T-helper 1 cell treated with Interleukin-12 subunit alpha and Interleukin-12 subunit beta and Interleukin-4 antibody, amounts not matched to agents 30 μg/mL and 1 μg/mL, for 36 hours (primary cell): ENCODE measurements around the gene ST14.
"Not testable (repeated sequence)": the region's sequence is repeated elsewhere in the genome, so short reads cannot be mapped to it uniquely, and the experiment has no call there.

ENCODE experiments used
- H3K27ac Mint-ChIP-seq: one replicate; pipeline ENCODE4 v1.8.0; 2021; ENCODE audit warnings: mild to moderate bottlenecking, mixed read lengths
- H3K27me3 Mint-ChIP-seq: one replicate; pipeline ENCODE4 v1.8.0; 2021; ENCODE audit warnings: low read depth, mixed read lengths
- H3K36me3 Mint-ChIP-seq: one replicate; pipeline ENCODE4 v1.8.0; 2021; ENCODE audit warnings: low read depth, mixed read lengths
- H3K4me1 Mint-ChIP-seq: one replicate; pipeline ENCODE4 v1.8.0; 2021; ENCODE audit warnings: low read depth, mixed read lengths
- H3K4me3 Mint-ChIP-seq: one replicate; pipeline ENCODE4 v1.8.0; 2021; ENCODE audit warnings: mild to moderate bottlenecking, moderate library complexity, mixed read lengths
- H3K9me3 Mint-ChIP-seq: one replicate; pipeline ENCODE4 v1.8.0; 2021; ENCODE audit warnings: mixed read lengths

Gene ST14

DNA sequence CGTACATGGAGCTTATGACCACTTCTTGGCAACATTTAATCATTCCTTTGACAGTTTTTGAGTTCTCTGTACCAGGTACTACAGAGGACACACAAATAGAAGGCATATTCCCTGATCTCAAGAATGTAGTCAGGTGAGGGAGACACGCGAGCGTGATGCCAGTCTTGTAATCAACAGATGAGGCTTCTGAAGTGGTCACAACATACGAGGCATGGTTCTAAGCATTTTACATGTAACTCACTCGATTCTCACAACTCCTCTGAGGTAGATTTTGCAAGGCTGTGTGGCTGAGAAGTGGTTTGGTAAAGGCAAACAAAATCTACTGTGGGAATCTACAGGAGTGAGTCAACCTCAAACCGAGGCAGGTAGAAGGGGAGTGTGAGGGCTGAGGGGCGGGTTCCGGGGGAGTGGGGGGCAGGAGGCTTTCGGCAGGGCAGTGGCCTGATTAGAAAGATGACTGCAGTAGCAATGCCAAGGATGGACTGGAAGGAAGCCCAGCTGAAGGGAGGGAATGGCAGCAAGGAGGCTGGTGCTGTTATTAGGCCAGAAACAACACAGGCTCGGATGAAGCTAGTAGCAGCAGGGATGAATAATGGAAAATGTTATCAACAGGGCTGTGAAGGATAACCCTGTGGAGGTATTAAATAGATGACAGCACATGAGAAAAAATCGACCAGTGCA, 63.8 kb downstream of the ST14 start:
- peaks cover 1% of the 10 kb centered on the region for H3K4me1 Mint-ChIP-seq
- H3K4me3 Mint-ChIP-seq: no peak overlapping the region
- no peaks in the 10 kb centered on the region for H3K9me3 Mint-ChIP-seq
- peaks cover 3% of the 10 kb centered on the region for H3K36me3 Mint-ChIP-seq
- no peaks in the 10 kb centered on the region for H3K27me3 Mint-ChIP-seq
- peak overlapping the region; percentile 27 for H3K27ac Mint-ChIP-seq

DNA sequence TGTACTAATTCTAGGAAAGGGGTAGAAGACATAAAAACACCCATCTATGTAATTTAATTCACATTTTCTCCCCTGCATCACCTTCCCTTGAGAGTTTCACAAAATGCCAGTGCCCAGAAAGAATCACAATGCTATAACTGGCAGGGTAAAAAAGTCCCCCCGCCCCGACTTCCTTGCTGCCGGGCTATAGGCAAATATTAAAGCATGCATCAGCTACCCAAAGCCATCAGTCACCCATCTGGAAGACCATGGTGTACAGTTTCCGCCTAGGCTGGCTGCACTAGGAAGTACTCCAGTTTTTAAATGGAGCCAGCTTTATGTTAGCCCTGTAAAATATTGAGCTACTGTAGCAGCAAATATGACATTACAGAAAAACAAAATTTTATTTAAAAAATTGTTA, 67.8 kb downstream of the ST14 start:
- Mint-ChIP-seq H3K9me3 (no peaks in the 10 kb centered on the region), H3K36me3 (peaks cover 5% of the 10 kb centered on the region), H3K4me1 (peaks cover 1% of the 10 kb centered on the region), H3K27me3 (no peaks in the 10 kb centered on the region), H3K27ac (no peak overlapping the region), H3K4me3 (no peak overlapping the region)

DNA sequence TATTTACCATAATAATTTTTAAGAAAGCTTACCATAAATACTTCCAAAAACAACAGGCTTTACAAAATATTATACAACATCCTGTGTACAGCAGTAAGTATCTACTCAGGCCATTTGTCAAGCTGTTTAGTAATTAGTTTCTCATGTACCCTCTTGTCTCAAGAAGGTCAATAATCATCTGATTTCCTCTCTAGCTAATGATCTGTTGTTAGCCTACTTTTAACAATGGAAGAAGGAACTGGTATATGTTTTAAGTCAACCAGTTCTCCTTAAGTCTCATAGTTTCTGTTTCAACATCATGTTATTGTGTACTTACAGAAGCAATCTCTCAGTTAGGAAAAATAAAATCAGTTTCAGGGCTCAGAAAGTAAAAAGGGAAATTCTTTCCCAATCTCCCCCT, 73.9 kb downstream of the ST14 start:
- H3K4me1 Mint-ChIP-seq, H3K9me3 Mint-ChIP-seq, H3K27ac Mint-ChIP-seq, H3K27me3 Mint-ChIP-seq, H3K4me3 Mint-ChIP-seq: not testable (repeated sequence)
- peaks cover 16% of the 10 kb centered on the region for H3K36me3 Mint-ChIP-seq

DNA sequence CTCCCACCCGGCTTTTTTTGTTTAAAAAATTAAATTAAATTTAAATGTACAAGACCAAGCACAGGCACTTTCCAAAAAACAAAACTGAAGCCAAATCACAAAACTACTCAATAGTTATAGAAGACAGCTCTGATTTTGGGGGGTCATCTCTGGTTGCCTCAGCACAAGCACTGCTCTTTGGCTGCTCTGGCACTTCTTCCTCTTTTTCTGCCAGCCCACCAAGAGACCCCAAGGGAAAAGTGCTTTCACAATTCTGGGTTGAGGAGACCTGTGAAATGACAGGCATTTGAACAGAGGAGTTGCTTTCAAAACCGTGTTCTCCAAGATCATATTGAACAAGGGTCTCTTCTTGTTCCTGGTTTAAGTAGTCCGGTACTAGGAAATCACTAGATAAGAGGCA, 74.3 kb downstream of the ST14 start:
- H3K27ac Mint-ChIP-seq, H3K4me1 Mint-ChIP-seq, H3K9me3 Mint-ChIP-seq, H3K4me3 Mint-ChIP-seq, H3K27me3 Mint-ChIP-seq: not testable (repeated sequence)
- peaks cover 18% of the 10 kb centered on the region for H3K36me3 Mint-ChIP-seq

DNA sequence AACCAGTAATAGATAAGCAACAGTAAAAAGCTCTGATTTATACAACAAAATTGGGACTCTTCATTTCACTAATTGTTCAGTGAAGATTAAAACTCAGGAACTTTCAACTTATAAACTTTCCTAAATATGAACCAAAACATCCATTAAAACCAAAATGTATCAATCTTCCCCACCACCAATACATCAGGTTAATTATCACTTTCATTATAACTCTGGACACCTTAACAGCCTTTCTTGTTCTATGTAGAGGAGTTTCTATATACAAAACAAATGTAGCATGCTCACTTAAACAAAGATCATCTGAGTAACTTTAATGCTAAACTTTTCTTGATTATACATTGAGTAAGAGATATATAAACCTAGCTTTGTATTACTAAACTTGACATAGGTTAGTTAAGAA, 74.7 kb downstream of the ST14 start:
- Mint-ChIP-seq H3K36me3 (peaks cover 20% of the 10 kb centered on the region), H3K27me3 (no peaks in the 10 kb centered on the region), H3K4me1 (no peaks in the 10 kb centered on the region), H3K4me3 (no peak overlapping the region), H3K9me3 (no peaks in the 10 kb centered on the region), H3K27ac (no peak overlapping the region)

DNA sequence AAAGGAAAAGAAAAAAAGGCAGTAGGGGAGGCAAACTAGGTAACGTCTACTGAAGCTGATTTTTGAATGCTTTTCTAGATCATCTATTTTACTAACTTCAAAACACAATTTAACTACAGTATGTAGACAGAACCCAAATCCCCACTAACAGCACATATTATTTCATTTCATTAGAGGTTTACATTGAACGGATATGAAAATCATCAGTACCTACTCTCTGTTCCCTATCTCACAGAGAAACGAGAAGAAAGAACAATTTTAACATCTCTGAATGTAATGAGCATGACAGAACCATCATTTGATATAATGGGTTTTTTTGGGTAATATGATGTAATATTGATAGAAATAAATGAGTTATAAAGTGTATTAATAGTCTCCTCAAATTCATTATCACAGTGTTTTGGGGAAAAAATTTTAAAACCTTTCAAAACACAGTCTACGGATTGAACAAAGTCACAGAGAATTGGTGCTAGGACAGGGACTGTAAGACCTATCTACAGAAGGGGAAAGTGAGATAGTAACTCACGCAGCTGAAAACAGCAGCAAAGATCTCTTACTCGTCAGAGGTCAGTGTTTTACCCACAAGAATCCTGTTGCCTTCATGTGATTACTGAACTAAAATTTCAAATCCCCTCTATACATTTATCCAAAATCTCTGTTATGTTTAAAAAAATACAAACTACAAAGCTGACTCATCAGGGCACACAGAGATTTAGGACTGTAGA, 77.9 kb downstream of the ST14 start:
- Mint-ChIP-seq H3K36me3 (peaks cover 21% of the 10 kb centered on the region), H3K27me3 (no peaks in the 10 kb centered on the region)

DNA sequence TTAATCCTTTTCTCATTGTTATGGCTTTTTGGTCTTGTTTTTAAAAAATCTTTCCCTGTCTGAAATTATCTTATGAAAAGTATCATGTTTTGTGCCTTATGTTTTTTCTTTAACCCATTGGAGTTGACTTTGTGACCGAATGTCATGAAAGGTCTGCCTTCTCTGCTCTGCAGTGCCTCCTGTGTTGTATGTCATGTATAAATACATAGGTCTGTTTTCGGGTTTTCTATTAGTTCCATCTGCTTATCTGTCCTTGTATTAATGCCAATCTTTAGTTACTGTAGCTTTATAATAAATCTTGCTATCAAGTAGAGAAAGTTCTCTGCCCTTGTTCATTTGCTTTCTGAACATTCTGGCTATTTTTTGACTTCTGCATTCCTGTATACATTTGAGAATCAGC, 82.1 kb downstream of the ST14 start:
- no peaks in the 10 kb centered on the region for H3K27me3 Mint-ChIP-seq
- H3K4me1 Mint-ChIP-seq: peaks cover 28% of the 10 kb centered on the region
- H3K27ac Mint-ChIP-seq: no peak overlapping the region

More for the DNA sequence above, 77.9 kb downstream of the ST14 start:
- peaks cover 6% of the 10 kb centered on the region for H3K4me1 Mint-ChIP-seq
- no peaks in the 10 kb centered on the region for H3K9me3 Mint-ChIP-seq
- H3K27ac Mint-ChIP-seq: no peak overlapping the region
- H3K4me3 Mint-ChIP-seq: no peak overlapping the region

DNA sequence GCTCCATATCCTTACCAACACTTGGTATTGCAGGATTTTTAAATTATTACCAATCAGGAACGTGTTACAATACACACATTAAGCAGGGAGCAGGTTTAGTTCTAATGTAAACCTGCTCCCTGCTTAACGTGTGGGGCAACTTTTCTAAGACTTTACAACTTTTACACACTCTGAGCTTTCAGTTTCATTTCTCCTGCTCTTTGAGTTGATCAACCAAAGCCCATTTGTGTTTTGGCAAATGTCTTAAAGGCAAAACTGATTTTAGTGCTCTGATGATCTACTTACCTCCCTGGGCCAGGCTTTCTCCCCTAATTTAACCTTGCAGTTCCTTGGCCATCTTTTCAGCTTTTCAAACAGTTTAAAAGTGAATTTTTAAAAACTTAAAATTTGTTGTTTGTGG, 84.2 kb downstream of the ST14 start:
- H3K27ac Mint-ChIP-seq: peak overlapping the region; percentile 62
- peaks cover 26% of the 10 kb centered on the region for H3K36me3 Mint-ChIP-seq
- H3K4me3 Mint-ChIP-seq: peak overlapping the region; percentile 20
- H3K9me3 Mint-ChIP-seq: no peaks in the 10 kb centered on the region
- peaks cover 34% of the 10 kb centered on the region for H3K4me1 Mint-ChIP-seq
- no peaks in the 10 kb centered on the region for H3K27me3 Mint-ChIP-seq

More for the DNA sequence above, 82.1 kb downstream of the ST14 start:
- H3K4me3 Mint-ChIP-seq: no peak overlapping the region
- peaks cover 30% of the 10 kb centered on the region for H3K36me3 Mint-ChIP-seq
- no peaks in the 10 kb centered on the region for H3K9me3 Mint-ChIP-seq

DNA sequence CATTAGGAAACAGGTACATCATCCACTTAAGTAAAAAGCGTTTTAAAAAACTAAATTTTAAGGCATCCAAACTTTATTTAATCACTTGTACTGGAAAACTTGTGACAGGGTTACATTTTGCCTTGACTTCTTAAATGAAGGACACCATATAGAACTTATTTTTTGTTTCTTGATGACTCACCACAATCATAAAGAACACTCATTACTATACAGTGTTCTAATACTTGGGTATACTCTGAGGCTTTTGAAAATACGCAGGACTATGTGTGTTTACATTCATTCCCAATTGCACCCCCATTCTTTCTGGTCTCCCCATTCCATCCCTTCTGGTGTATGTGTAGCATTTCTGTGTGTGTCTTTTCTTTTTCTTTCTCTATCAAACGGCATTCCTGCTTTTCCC, 85.3 kb downstream of the ST14 start:
- H3K4me1 Mint-ChIP-seq: peaks cover 37% of the 10 kb centered on the region
- no peaks in the 10 kb centered on the region for H3K27me3 Mint-ChIP-seq
- peaks cover 24% of the 10 kb centered on the region for H3K36me3 Mint-ChIP-seq
- H3K27ac Mint-ChIP-seq: peak overlapping the region; percentile 67
- no peak overlapping the region for H3K4me3 Mint-ChIP-seq
- no peaks in the 10 kb centered on the region for H3K9me3 Mint-ChIP-seq

DNA sequence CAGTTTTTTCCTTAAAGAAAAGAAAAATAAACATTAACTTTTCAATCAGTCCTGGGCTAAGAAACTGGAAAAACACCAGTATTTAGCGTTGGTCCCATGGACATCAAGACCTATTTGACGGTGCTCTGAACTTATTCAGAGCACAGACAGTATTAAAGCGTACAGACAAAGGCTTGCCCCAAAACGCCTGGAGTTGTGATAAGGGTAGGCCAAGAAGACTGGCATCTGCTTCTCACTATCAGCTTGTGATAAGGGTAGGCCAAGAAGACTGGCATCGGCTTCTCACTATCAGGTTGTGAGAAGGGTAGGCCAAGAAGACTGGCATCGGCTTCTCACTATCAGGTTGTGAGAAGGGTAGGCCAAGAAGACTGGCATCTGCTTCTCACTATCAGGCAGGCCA, 85.8 kb downstream of the ST14 start:
- not testable (repeated sequence) for H3K27ac Mint-ChIP-seq, H3K9me3 Mint-ChIP-seq, H3K4me3 Mint-ChIP-seq, H3K27me3 Mint-ChIP-seq
- Mint-ChIP-seq H3K4me1 (peaks cover 37% of the 10 kb centered on the region), H3K36me3 (peaks cover 24% of the 10 kb centered on the region)

DNA sequence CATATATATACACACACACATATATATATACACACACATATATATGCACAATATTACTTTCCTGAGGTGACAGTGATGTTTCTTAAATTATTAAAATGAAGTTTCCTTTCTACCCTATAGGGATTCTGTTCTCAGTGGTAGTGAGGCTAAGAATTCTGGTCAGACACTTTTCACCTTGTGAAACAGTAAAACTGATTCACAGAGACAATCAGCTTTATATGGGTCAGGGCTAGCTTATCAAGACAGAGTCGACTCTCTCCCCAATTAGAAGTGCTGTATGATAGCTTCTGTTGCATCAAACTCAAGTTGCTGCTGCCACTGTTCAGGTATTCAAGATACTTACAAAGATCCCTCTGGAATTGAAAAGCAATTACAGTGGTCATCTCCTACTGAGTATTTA, 86.7 kb downstream of the ST14 start:
- Mint-ChIP-seq H3K36me3 (peaks cover 28% of the 10 kb centered on the region), H3K4me1 (peaks cover 36% of the 10 kb centered on the region), H3K4me3 (no peak overlapping the region), H3K27ac (no peak overlapping the region), H3K9me3 (peaks cover 5% of the 10 kb centered on the region), H3K27me3 (no peaks in the 10 kb centered on the region)

DNA sequence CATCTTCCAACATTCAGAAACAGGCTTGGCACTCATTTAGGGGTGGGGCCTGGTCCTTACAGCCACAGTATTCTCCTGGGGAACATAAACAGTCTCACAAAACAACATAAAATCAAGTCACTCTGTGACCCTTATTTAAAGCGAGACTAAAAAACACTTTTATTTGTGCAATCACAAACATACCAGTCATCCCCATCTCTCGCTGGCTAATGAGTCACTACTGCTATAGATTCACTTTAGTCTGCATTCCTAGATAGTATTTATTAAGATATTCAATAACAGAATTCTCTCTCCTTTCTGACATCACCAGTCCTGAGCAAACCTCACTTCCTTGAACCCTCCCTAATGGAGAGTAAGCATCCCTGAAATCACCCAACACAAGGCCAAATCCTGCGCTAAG, 87.2 kb downstream of the ST14 start:
- H3K9me3 Mint-ChIP-seq: peaks cover 7% of the 10 kb centered on the region
- peaks cover 36% of the 10 kb centered on the region for H3K4me1 Mint-ChIP-seq
- H3K27ac Mint-ChIP-seq: no peak overlapping the region
- no peak overlapping the region for H3K4me3 Mint-ChIP-seq
- peaks cover 26% of the 10 kb centered on the region for H3K36me3 Mint-ChIP-seq
- no peaks in the 10 kb centered on the region for H3K27me3 Mint-ChIP-seq

DNA sequence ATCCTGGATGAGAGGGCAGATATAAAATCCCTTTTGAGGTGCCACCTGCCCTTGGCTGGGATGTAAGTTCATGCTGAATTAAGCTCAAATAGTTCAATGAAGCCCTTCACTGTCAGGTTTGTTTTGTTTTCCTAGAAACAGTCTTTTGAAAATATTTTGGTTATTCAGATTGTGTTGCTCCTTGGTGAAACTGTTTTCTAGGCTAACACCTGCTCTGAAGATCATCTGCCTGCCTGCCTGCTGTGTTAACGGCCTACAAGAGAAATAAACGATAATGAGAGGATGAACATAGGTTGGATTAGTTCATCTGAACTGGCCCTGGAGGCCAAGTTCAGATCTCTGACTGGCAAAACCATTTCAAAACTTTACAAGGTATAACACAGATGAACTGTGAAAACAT, 87.7 kb downstream of the ST14 start:
- H3K27ac Mint-ChIP-seq: no peak overlapping the region
- H3K4me3 Mint-ChIP-seq: no peak overlapping the region
- peaks cover 33% of the 10 kb centered on the region for H3K4me1 Mint-ChIP-seq
- H3K9me3 Mint-ChIP-seq: peaks cover 13% of the 10 kb centered on the region
- H3K27me3 Mint-ChIP-seq: no peaks in the 10 kb centered on the region
- peaks cover 30% of the 10 kb centered on the region for H3K36me3 Mint-ChIP-seq

DNA sequence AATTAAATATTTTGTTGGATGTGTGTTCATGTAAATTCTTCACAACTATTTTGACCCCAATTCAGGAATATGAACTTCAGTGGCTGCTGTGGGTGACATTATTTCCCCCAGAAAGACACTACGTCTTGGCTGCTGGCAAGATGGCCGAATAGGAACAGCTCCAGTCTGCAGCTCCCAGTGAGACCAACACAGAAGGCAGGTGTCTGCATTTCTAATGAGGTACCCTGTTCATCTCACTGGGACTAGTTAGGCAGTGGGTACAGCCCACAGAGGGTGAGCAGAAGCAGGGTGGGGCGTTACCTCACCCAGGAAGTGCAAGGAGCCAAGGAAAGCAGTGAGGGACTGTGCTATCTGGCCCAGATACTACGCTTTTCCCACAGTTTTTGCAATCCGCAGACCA, 89.8 kb downstream of the ST14 start:
- Mint-ChIP-seq H3K9me3 (peaks cover 23% of the 10 kb centered on the region), H3K4me1 (peaks cover 25% of the 10 kb centered on the region), H3K27me3 (no peaks in the 10 kb centered on the region), H3K27ac (no peak overlapping the region), H3K4me3 (no peak overlapping the region), H3K36me3 (peaks cover 35% of the 10 kb centered on the region)

DNA sequence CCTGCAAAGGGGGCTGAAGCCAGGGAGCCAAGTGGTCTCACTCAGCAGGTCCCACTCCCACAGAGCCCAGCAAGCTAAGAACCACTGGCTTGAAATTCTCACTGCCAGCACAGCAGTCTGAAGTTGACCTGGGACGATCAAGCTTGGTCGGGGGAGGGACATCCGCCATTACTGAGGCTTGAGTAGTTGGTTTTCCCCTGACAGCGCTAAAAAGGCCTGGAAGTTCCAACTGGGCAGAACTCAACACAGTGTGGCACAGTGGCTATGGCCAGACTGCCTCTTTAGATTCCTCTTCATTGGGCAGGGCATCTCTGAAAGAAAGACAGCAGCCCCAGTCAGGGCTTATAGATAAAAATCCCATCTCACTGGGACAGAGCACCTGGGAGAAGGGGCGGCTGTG, 90.3 kb downstream of the ST14 start:
- H3K27me3 Mint-ChIP-seq, H3K27ac Mint-ChIP-seq, H3K4me3 Mint-ChIP-seq: not testable (repeated sequence)
- H3K36me3 Mint-ChIP-seq: peaks cover 35% of the 10 kb centered on the region
- peaks cover 23% of the 10 kb centered on the region for H3K9me3 Mint-ChIP-seq
- H3K4me1 Mint-ChIP-seq: peaks cover 24% of the 10 kb centered on the region
